ENCODE results near the gene CYP26B1. TPM values are rescaled to one million over a fixed set of nuclear protein-coding genes. Genes with fewer than 3 reads are reported as not detected.

CYP26B1 gene
- total RNA-seq, 2 experiments from 2014 or later: not detected

DNA sequence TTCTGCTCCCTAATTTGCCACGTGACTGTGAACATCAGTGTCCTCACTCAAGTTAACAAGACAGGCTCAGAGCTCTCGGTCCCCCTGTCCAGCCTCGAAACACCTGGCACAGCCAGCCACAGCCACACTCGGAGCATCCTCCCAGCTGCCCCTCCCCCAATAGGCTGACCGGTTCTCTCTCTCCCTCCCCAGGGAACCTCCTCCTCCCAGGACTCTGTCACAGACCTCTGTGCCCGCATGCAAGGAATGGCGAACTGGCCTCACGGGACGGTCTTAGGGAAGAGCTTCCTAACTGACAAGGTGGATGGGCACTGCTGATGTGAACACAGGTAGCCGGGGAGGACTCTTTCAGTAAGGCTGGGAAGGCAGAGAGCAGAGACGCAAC lies 18.8 kb downstream of the CYP26B1 start:
- Histone ChIP-seq H2AFZ (ENCODE audit: low read length) (no peak overlapping the region), H3K36me3 (ENCODE audit: insufficient read depth, low read length) (no peaks in the 10 kb centered on the region), H3K9me3 (ENCODE audit: low read length) (no peaks in the 10 kb centered on the region), H3K4me1 (ENCODE audit: insufficient read depth, low read length, poor library complexity, severe bottlenecking) (no peaks in the 10 kb centered on the region), H3K27ac (ENCODE audit: low read depth, low read length, poor library complexity, severe bottlenecking) (no peak overlapping the region), H3K4me2 (ENCODE audit: low read length) (no peak overlapping the region), H4K20me1 (ENCODE audit: insufficient read depth, low read length) (no peaks in the 10 kb centered on the region), H3K4me3 (ENCODE audit: low read depth, low read length, poor library complexity, severe bottlenecking) (no peak overlapping the region), H3K79me2 (ENCODE audit: insufficient read depth, low read depth, low read length) (no peaks in the 10 kb centered on the region), H3K9me2 (ENCODE audit: insufficient read depth, low read length) (no peaks in the 10 kb centered on the region)
- no TSS peak for BruUV-seq (replicated peaks)
- DNase-seq (ENCODE audit: low spot score): no peak
- no peak for TF ChIP-seq EZH2phosphoT487 (IDR thresholded peaks at IDR 0.05; ENCODE audit: borderline replicate concordance, low read depth, low read length)
- TF ChIP-seq, protein P1, sequence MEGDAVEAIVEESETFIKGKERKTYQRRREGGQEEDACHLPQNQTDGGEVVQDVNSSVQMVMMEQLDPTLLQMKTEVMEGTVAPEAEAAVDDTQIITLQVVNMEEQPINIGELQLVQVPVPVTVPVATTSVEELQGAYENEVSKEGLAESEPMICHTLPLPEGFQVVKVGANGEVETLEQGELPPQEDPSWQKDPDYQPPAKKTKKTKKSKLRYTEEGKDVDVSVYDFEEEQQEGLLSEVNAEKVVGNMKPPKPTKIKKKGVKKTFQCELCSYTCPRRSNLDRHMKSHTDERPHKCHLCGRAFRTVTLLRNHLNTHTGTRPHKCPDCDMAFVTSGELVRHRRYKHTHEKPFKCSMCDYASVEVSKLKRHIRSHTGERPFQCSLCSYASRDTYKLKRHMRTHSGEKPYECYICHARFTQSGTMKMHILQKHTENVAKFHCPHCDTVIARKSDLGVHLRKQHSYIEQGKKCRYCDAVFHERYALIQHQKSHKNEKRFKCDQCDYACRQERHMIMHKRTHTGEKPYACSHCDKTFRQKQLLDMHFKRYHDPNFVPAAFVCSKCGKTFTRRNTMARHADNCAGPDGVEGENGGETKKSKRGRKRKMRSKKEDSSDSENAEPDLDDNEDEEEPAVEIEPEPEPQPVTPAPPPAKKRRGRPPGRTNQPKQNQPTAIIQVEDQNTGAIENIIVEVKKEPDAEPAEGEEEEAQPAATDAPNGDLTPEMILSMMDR (conservative IDR thresholded peaks at IDR 0.05; ENCODE audit: low read length): no peak
- intact Hi-C loops (cut with micrococcal nuclease; ENCODE audit: unreplicated experiment): no loop called here
- POLR2A ChIA-PET: no interaction called here
- CTCF ChIA-PET (ENCODE audit: unreplicated experiment): no interaction called here

DNA sequence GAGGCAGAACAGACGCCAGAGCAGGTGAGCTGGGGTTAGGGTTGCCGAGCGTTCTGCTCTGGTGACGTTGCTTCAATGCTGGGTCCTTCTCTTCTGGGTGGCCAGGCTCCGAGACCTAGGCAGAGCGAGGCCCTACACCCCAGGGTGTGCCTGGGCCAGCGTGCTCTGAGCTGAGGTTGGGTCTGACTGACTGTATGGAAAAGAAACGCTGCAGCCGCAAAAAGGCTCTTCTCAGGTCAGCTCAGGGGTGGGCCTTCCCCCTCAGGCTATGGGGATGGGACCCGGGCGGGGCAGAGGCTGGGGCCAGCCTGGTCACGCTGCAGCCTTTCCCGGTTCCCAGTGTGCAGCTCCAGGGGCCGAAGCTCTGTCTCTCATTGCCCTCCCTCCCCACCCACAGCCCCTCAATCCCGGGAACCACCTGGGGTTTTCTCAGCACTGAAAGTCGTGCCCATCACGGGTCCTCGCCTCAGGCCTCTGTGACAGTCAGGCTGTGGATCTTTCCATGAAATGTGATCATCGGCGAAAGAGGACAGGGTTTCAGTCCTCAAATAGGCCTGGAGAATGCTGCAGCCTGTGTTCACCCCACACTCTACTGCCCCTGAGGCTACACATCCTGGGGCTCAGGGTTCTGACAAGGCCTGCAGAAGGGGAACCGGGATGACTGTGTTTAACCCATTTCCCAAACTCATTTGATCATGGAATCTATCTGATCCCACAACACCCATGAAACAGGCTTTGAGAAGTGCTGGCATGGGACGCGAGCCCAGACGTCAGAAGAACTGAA lies 19.4 kb downstream of the CYP26B1 start:
- no peak overlapping the region for H2AFZ ChIP-seq (ENCODE audit: low read length)
- BruUV-seq (replicated peaks): no TSS peak
- H3K4me1 ChIP-seq (ENCODE audit: insufficient read depth, low read length, poor library complexity, severe bottlenecking): no peaks in the 10 kb centered on the region
- no peak overlapping the region for H3K27ac ChIP-seq (ENCODE audit: low read depth, low read length, poor library complexity, severe bottlenecking)
- H3K9me2 ChIP-seq (ENCODE audit: insufficient read depth, low read length): no peaks in the 10 kb centered on the region
- H3K4me2 ChIP-seq (ENCODE audit: low read length): no peak overlapping the region
- H3K79me2 ChIP-seq (ENCODE audit: insufficient read depth, low read depth, low read length): no peaks in the 10 kb centered on the region
- no peaks in the 10 kb centered on the region for H3K36me3 ChIP-seq (ENCODE audit: insufficient read depth, low read length)
- intact Hi-C loops (cut with micrococcal nuclease; ENCODE audit: unreplicated experiment): no loop called here
- ChIA-PET CTCF (ENCODE audit: unreplicated experiment) (no interaction called here), POLR2A (no interaction called here)
- no peak for DNase-seq (ENCODE audit: low spot score)
- H3K4me3 ChIP-seq (ENCODE audit: low read depth, low read length, poor library complexity, severe bottlenecking): no peak overlapping the region
- TF ChIP-seq, protein P1 (conservative IDR thresholded peaks at IDR 0.05; ENCODE audit: low read length): no peak
- TF ChIP-seq EZH2phosphoT487 (IDR thresholded peaks at IDR 0.05; ENCODE audit: borderline replicate concordance, low read depth, low read length): no peak
- no peaks in the 10 kb centered on the region for H4K20me1 ChIP-seq (ENCODE audit: insufficient read depth, low read length)
- H3K9me3 ChIP-seq (ENCODE audit: low read length): no peaks in the 10 kb centered on the region

DNA sequence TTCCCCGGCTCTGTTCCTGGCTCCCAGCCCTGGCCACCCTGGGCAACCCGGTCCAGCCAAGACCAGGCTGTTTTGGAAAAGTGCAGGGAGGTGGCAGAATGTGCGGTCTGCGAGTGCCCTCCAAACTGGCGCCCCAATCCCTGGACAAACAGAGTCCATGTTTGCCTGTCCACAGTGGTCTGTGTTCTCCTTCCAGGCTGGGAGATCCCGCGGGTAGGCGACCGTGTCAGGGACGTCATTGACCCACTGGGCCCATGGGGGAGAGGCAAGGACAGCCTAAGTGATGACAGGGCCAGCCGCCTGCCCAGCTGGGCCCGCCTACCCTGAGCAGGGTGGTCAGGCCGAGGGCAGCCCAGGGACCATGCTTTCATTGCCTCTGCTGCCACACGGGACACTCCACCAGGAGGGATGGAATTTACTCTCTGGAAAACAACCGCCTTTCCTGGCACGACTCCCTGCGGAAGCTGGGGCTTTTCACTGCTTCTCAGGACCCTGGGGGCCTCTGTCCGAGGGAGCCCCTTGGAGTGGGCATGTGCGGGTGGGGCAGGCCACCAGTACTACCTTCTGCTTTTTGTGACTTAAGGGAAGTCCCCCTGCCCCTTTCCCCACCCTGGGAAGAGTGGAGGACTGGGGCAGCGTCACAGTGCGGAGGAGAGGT lies 20.1 kb downstream of the CYP26B1 start:
- H3K9me3 ChIP-seq (ENCODE audit: low read length): no peaks in the 10 kb centered on the region
- H3K36me3 ChIP-seq (ENCODE audit: insufficient read depth, low read length): no peaks in the 10 kb centered on the region
- DNase-seq (ENCODE audit: low spot score): no peak
- no peak overlapping the region for H2AFZ ChIP-seq (ENCODE audit: low read length)
- POLR2A ChIA-PET: no interaction called here
- TF ChIP-seq EZH2phosphoT487 (IDR thresholded peaks at IDR 0.05; ENCODE audit: borderline replicate concordance, low read depth, low read length): no peak
- TF ChIP-seq, protein P1 (conservative IDR thresholded peaks at IDR 0.05; ENCODE audit: low read length): no peak
- no peaks in the 10 kb centered on the region for H3K79me2 ChIP-seq (ENCODE audit: insufficient read depth, low read depth, low read length)
- CTCF ChIA-PET (ENCODE audit: unreplicated experiment): no interaction called here
- H3K27ac ChIP-seq (ENCODE audit: low read depth, low read length, poor library complexity, severe bottlenecking): no peak overlapping the region
- no peak overlapping the region for H3K4me2 ChIP-seq (ENCODE audit: low read length)
- H3K4me1 ChIP-seq (ENCODE audit: insufficient read depth, low read length, poor library complexity, severe bottlenecking): no peaks in the 10 kb centered on the region
- no peak overlapping the region for H3K4me3 ChIP-seq (ENCODE audit: low read depth, low read length, poor library complexity, severe bottlenecking)
- intact Hi-C loops (cut with micrococcal nuclease; ENCODE audit: unreplicated experiment): no loop called here
- no peaks in the 10 kb centered on the region for H3K9me2 ChIP-seq (ENCODE audit: insufficient read depth, low read length)
- H4K20me1 ChIP-seq (ENCODE audit: insufficient read depth, low read length): no peaks in the 10 kb centered on the region
- BruUV-seq (replicated peaks): no TSS peak

Data from OCI-LY7 (cell line).